Middle frontal gyrus (tissue), 1 donor: ENCODE results near the gene CLK3.
"Not testable (repeated sequence)": the region's sequence is repeated elsewhere in the genome, so short reads cannot be mapped to it uniquely, and the experiment has no call there.

Experiments
- DNase-seq: peaks from one replicate; pipeline ENCODE4 v3.0.0-alpha.2; 2015; ENCODE audit warnings: low spot score; ENCODE audit errors: extremely low spot score

CLK3 gene

DNA sequence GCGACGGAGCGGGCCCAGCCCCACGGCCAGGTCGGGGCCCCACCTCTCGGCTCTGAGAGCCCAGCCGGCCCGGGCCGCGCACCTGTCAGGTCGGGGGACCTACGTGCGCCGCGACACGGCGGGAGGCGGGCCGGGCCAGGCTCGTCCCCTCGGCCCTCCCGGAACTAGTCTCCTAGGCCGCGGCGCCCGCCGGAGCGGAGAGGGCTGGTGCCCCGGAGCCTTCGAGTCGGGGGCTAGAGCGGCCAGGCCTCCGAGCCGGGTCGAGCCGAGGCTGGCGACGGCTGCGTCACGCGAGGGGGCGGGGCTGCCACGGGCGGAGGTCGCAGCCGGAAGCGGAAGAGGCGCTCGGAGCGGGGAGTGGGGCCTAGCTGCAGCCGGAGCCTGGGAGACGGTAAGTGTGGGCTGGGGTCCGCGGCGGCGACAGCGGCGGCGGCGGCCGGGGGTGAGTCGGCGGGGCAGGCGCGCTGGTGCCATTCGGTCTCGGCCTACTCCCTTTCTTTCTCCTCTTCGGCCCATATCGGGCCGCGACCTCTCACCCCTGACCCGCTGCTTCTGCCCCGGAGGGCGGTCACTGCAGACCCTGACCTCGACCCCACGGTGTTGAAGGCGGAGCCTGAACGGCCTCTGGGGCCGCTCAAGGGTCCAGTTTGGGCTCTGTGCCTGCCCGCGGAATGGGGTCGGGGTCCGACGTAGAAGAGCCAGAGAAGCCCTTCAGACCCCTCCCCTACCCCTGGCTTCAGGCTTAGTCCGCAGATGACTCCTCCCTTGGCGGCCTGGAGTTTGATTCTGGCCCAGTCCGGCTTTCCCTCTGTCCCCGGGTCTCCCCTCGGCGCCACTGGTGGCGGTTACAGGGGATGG lies at the start of gene CLK3:
Gene CLK3 (plus strand): TSS at position 329 of the 858 bp plus-strand sequence. CDS start 3,361 bp downstream, outside the sequence.
- DNase-seq, result peak; percentile 92

DNA sequence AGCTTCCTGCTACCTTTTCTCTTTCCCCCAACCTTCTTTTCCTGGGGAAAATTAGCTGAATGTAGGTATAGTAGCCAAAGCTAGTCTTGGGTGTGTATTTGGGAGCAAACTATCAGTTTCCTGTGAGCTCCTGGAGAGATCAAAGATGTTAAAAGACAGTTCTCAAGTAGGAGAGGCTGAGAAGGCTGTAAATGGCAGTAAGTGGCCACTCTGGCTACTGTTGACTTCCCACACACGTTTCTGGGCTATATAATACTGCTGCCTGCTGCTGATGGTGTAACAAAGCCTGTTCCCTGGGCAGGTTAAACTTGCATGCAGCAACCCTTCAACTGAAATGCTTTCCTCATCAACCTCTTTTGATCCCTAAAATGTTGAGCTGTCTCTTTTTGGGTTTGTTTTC lies 47.0 kb upstream of the CLK3 start:
- no peak for DNase-seq

DNA sequence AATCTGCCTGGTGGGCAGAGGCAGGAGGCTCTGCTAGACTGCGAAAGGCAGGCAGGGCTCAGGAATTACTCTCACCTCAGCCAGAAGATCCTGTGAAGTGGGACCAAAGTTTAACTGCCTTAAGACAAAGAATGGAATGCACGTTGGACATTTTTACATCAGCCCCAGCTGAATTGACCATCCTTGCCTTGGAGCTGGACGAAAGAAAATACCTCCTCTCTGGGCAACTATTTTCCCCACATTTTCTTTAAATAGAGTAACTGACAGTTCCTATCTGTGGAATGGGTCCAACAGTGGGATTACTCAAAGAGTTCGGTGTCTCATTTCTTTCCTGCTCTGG lies 45.9 kb upstream of the CLK3 start:
- DNase-seq, result no peak

DNA sequence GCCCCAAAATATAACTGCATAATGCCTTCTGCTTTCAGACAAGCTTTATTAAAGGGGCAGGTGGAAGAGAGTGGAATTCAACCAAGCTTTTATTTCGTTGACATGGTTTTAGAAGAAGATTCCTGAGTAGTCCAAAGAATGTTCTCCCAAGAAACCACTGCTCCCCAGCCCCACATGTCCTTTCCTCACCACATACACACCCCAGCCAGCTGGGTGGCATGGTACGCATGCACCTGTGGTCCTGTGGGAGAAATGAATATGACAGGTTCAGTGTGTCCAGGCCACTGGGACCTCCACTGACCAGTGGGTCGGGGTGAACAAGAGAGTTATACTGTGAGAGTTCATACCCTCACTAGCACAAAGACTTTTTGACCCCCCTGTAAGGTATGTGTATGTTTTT lies 44.4 kb upstream of the CLK3 start:
- no peak for DNase-seq

DNA sequence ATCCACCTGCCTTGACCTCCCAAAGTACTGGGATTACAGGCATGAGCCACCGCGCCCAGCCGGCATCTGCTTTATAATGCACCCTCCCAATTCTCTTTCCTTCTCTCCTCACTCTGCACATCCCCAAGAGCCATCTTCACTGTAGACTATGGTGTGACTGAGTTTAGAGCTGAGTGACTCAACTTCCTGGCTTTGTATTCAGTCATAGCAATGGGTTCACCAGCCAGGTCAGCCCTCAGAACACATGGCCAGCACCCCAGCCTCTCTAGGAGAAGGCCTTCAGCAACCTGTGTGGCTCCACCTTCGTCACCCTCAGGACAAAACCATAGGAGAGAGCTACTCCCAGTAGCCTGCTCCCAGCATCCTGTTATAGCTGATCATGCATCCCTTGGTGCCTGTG lies 41.6 kb upstream of the CLK3 start:
- no peak for DNase-seq

DNA sequence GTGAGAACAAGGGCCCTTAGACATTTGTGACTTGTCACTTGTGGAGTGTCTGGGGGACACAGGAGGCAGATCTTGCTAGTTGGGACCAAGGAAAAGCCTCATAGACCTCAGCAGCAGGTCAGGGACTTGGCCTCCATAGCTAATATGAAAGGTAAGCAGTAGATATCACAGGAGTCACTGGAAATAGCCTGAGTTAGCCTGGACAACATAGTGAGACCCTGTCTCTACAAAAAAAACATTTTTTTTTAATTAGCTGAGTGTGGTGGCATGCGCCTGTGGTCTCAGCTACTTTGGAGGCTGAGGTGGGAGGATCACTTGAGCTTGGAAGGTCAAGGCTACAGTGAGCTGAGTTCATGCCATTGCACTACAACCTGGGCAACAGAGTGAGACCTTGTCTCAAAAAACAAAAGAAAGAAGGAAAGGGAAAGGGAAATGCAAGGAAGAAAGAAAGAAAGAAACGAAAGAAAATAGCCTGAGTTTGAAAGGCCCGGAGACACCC lies 37.1 kb upstream of the CLK3 start:
- no peak for DNase-seq

DNA sequence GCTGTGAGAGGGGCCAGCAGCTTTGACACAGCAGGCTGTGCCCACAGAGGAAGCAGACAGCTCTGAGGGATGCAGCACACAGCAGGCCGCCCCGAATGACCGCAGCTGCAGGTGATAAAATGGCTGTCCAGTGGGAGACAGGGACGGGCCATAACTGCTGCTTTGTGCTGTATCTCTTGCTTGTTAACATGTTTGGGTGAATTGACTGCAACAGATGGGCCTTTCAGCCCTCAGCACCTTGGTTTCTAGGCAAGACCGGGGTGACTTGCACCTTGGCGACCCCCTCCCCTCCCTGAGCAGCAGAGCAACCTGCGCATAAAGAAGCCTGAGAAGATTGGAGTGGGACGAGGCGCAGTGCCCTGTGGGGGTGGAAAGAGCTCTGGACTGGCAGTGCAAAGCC lies 36.6 kb upstream of the CLK3 start:
- DNase-seq, result no peak

DNA sequence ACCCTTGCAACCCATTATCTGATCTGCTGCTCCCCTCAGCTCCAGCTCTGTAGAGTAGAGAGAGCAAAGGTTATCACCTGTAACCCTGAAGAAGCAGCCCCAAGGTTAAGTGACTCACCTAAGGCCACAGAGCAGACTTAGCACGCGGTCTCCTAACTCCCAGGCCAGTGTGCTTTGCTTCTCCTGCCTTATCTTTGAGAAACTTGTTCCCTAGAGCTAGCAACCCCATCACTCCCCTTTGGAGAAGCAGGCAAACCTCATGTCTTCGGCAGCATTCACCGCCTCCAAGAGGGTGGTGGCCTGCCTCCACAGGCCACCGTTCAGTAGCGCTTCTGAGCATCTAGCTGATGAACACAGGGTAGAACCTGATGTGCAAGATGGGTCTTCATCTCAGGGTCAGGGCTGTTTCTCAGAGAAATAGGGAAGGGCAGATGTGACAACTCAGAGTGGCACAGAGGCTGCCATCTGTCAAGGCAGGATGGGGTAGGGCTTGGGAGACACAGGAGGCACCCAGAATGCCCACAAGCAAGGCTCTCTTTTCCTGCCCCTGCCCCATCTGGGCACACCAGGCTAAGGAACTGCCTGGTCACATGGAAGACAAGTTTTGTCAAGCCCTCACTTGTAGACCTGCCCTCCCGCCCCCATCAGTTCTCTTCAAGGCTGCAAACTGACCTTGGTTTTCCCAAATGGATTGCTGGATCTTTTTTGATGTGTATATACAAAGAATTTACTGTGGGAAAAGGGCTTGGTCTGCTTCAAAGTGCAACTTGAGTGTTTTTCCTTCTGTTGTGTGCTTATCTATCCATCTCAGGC lies 34.9 kb upstream of the CLK3 start:
- no peak for DNase-seq

DNA sequence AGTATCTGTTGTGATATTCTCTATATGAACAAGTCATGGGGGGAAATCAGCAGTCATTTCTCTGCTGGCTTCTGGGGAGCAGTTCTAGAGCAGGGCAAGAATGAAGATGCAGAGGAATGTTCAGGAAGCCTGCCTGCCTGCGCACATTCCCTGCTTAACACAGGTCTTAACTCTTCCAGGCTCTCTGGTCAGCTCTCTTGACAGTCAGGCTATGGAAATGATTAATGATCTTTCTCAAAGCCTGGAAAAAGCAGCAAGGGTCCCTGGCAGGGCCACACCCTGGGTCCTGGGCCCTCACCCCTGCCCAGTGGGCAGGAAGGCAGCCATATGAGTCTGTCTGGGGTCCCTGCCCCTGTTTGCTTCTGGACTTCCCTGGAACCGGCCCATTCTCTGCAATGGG lies 31.4 kb upstream of the CLK3 start:
- DNase-seq, result no peak

DNA sequence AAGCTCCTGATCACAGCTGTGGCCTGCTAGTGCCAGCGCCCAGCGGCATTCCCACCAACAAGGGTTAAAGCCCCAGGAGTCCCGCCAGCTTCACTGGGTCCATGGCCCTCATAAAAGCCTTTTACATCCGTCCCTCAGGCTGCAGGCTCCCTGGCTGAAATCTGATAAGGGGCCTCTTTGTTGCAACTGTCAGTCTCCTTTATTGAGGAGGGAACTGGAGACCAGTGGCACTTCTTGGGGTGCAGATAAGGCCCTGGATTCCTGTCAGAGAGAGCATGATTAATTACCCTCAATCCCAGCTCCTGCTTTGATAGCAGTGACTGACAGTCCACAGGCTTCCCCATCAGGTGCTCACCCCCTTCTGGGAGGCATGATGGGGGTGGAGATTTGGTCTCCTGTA lies 30.9 kb upstream of the CLK3 start:
- peak; percentile 3 for DNase-seq

DNA sequence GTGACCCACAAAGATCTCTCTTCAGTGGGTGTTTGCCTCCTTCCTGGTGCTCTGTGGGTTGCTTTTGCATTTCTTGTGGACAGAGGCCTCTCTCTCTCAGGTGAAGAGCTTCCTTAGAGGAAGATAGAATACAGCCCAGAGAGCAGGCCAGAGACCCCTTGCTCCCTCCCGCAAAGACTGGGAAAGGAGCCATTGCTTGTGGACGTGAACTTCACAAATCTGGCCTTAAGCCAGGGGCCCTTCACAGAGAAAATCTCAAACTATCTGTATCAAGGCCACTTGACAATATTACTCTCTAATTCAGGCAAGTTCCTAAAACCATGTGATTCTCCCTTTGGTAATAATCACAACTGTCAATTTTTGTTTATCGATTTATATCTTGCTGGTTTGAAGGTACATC lies 30.4 kb upstream of the CLK3 start:
- DNase-seq, result no peak

DNA sequence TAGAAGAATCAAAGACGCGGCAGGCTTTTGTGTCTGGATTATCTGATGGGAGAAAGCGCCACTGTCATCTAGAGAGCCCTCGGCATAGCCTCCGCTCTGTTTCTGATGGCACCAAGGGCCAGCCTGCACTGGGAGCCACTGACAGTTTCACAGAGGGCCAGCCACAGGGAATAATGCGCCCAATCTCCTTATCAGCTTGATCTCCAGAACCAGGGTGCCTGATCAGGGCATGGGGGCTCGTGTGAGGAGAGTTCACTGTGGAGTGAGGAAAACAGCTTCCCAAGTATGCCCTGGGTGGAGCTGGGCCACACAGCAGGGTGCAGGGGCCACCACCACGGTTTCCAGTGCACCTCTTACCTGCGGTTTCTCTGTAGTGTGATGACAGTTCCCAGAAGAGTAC lies 29.8 kb upstream of the CLK3 start:
- DNase-seq, result no peak

DNA sequence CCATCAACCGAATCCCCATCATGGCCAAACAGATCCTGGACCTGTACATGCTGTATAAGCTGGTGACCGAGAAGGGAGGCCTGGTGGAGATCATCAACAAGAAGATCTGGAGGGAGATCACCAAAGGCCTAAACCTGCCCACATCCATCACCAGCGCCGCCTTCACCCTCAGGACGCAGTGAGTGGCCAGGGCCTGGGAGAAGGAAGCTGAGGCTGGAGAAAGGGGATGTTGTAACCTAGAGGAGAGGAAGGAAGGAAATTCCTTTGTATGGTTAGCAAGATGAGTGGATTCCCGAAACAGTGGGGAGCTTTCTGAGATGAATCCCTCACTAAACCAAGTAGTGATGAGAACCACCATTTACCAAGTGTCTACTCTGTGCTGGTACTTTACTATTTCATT lies 25.8 kb upstream of the CLK3 start:
- no peak for DNase-seq

DNA sequence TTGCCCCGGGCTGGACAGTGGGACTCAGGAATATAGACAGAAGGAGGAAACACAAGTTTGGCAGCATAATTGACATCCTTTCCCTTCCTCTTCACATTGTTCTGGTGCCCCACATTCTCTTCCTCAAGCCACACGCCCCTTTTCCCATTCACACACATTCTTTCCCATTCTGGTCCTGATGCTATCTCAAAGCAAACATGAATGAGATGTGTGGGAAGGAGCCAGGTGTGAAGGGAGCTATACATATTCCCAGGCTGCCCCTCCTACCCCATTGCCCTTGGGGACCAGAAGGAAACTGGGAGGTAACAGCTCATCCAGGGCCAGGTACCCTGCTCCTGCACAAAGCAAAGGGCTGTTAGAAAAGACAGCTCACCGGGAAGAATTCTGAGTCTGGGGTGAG lies 23.4 kb upstream of the CLK3 start:
- no peak for DNase-seq

DNA sequence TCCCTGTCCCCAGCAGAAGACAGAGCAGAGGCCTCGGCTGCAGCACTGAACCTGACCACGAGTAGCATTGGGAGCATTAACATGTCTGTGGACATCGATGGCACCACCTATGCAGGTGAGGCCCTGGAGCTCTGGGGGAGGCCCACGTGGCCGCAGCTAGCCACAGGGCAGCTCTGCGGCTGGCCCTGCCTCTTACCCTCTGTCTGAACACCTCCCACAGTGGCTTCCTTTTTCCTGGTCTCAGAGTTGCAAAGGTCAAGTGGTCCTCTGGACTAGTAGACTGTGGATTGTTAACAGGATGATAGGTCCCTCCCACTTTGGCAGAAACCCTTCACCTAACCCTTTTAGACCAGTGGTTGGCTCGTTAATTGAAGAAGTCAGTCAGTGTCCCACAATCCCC lies 22.5 kb upstream of the CLK3 start:
- no peak for DNase-seq

DNA sequence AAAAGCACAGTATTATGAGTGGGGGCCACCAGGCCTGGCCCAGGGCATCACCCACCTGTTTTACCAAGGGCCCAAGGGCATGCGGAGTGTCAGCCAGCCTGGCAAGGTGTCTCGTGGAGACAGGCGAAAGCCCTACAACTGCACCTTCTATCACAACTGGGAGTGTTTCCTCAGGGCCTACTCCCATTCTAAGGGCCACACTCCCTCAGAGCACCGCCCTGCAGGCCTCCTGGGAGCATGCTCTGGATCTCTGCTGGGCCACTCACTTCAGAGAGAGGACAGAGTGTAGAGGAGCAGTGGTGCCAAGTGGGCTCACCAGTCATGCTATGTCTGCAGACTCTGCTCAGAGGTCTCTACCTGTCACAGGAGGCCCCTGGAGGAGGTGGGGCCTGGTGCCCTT lies 21.2 kb upstream of the CLK3 start:
- no peak for DNase-seq

DNA sequence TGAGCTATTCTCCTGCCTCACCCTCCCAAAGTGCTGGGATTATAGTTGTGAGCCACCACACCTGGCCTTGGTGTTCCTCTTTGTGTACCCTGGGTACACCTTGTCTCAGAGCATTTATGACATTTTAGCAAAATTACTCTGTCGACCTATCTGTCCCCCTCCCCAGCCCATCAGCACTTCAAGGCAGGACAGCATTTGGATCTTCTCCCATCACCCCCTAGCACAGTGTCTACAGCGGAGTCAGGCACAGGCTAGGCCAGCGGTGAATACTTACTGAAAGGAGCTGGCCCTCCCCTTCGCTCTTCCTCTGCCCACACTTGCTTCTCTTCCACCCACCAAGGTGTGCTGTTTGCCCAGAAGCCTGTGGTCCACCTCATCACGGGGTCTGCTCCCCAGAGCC lies 20.4 kb upstream of the CLK3 start:
- no peak for DNase-seq

DNA sequence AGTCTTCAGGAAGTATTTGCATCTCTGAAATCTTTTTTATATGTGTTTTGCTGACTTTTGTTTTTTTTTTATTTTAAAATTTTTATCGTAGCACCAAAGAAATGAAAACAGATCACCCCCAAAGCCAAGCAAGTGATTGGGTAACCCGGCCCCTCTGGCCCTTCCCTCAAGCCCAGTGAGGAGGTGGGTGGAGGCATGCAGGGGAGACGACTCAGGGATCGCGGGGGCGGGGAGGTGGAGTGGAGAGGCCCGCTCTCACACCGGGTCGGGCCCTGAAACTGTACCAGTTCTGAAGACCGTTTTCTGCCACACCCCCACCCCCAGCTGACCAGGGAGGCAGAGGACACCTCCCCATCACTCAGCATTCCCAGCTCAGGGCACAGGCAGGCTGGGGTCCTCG lies 18.9 kb upstream of the CLK3 start:
- not testable (repeated sequence) for DNase-seq

DNA sequence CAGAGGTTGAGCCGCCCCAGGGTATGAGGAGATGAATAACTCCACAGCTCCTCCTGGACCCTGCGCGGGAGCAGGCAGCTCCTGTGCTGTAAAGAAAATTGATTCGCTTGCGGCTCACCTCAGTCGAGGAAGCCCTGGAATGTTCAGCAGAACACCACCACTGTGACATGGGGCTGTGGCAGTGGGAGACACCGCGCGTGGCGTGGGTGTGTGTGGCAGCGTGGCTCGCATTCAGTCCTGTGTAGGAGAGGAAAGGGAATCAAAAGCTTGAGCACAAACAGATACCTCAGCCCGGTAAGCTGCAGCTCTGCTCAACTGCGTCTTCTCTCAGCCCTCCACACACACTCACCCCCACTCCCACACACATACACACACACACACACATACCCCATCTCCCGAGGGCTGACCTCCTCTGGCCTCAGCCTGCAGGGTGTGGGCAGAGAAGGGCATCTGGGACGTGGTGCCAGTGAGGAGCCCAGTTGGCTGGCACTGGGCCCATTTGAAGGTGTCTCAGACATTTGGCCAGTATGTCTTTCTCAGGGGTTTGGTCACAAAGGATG lies 18.4 kb upstream of the CLK3 start:
- not testable (repeated sequence) for DNase-seq

DNA sequence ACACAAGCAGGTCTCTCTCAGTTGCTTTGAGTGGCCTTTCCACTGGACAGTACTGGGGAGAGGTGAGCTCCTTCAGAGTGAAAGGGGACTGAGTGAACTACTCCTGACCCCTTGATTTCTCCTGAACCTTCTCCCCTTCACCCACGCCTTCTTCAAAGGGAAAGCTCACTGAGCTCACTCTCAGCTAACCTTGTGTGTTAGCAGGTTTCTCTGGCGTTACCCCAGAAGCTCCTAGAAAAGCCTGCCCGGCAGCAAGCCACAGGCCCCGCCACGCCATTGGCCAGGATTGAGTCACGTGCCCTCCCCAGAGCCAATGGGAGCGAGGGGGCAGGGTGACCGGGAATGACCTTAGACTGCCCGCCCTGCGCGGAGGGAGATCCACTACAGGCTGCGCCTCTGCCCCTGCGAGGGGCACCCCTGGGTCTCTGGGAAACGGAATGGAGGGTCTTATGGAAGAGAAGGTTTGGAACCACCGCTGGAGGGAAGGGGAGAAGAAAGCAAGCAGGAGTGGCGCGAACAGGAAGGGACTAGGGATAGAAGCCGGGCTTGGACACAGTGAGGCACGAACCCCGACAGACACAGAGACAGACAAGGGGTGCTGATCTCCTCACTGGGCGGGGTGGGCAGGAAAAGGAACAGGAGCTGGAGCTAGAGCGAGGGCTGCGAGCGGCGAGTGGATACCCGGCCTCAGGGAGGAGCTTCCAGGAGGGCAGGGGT lies 17.4 kb upstream of the CLK3 start:
- peak; percentile 80 for DNase-seq

DNA sequence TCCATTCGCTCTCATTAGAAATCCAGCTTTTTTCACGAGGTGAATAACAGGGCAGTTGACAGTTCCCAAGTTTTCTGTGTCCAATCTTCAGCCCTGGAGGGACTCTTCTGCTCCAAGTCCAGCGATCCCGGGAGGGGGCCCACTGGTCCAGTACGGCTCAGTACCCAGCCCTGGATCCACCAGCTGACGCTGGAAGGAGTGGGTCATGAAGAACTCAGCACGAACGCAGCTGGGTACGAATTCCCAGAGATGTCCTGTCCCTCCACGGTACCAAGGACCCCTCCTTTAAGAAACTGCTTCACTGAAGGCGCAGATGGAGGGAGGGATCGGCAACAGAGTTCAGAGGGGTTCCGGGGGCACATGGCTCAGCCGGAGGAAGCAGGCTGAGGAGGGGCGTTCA lies 16.5 kb upstream of the CLK3 start:
- DNase-seq, result no peak
